Effector CD4-positive, alpha-beta T cell (primary cell): ENCODE data around the gene SPINK7. TPM values are rescaled to one million over a fixed set of nuclear protein-coding genes. Genes with fewer than 3 reads are reported as not detected.
"Not testable (repeated sequence)": the region's sequence is repeated elsewhere in the genome, so short reads cannot be mapped to it uniquely, and the experiment has no call there.

ENCODE experiments used
- DNase-seq: peaks from one replicate; pipeline ENCODE4 v3.0.0-alpha.2; 2020
- total RNA-seq: gene quantifications from one replicate; lab custom pipeline; 2026; lab: John Stamatoyannopoulos, UW

Gene SPINK7
- not detected for total RNA-seq

- DNase-seq: no peak
Measured at GRCh38 chr5:148312153-148312552, at the start of gene SPINK7. Gene SPINK7, plus strand, starts transcription at chr5:148312423. Its CDS starts 61 bp downstream, at chr5:148312484.

- DNase-seq: no peak
Measured at GRCh38 chr5:148267962-148268361, 44.3 kb upstream of the SPINK7 start.

- DNase-seq: no peak
Measured at GRCh38 chr5:148268566-148268965, 43.7 kb upstream of the SPINK7 start, which contains the start of gene SPINK13. Gene SPINK13, plus strand, starts transcription at chr5:148268794. Its CDS starts 1,279 bp downstream, at chr5:148270073.

- DNase-seq: not testable (repeated sequence)
Measured at GRCh38 chr5:148275129-148275528, 37.1 kb upstream of the SPINK7 start.

- DNase-seq: not testable (repeated sequence)
Measured at GRCh38 chr5:148280893-148281292, 31.3 kb upstream of the SPINK7 start.

GRCh38 chr5:148281336-148281735, 30.9 kb upstream of the SPINK7 start:
- DNase-seq: not testable (repeated sequence)

- no peak for DNase-seq
Measured at GRCh38 chr5:148290271-148291195, 21.7 kb upstream of the SPINK7 start.

GRCh38 chr5:148297731-148298130, 14.5 kb upstream of the SPINK7 start:
- DNase-seq: no peak

- no peak for DNase-seq
Measured at GRCh38 chr5:148306446-148306845, 5.8 kb upstream of the SPINK7 start.

GRCh38 chr5:148309019-148309418, 3.2 kb upstream of the SPINK7 start:
- no peak for DNase-seq

- no peak for DNase-seq
Measured at GRCh38 chr5:148309746-148310145, 2.5 kb upstream of the SPINK7 start.

GRCh38 chr5:148311484-148311883, 739 bp upstream of the SPINK7 start:
- no peak for DNase-seq

- no peak for DNase-seq
Measured at GRCh38 chr5:148314187-148314586, 2.0 kb downstream of the SPINK7 start.

- no peak for DNase-seq
Measured at GRCh38 chr5:148314731-148315130, 2.5 kb downstream of the SPINK7 start.

- DNase-seq: not testable (repeated sequence)
Measured at GRCh38 chr5:148320011-148320963, 8.1 kb downstream of the SPINK7 start.

GRCh38 chr5:148333262-148333849, 21.1 kb downstream of the SPINK7 start:
- DNase-seq: no peak

GRCh38 chr5:148335259-148335658, 23.0 kb downstream of the SPINK7 start, which contains the start of gene SPINK9:
Gene SPINK9, plus strand, starts transcription at chr5:148335559. Its CDS starts 55 bp downstream, at chr5:148335614.
- DNase-seq: no peak

- no peak for DNase-seq
Measured at GRCh38 chr5:148336704-148337435, 24.6 kb downstream of the SPINK7 start.

- no peak for DNase-seq
Measured at GRCh38 chr5:148342371-148343045, 30.3 kb downstream of the SPINK7 start.

- no peak for DNase-seq
Measured at GRCh38 chr5:148343046-148343407, 30.8 kb downstream of the SPINK7 start.
